ENCODE results near the gene CDK17.

DNA sequence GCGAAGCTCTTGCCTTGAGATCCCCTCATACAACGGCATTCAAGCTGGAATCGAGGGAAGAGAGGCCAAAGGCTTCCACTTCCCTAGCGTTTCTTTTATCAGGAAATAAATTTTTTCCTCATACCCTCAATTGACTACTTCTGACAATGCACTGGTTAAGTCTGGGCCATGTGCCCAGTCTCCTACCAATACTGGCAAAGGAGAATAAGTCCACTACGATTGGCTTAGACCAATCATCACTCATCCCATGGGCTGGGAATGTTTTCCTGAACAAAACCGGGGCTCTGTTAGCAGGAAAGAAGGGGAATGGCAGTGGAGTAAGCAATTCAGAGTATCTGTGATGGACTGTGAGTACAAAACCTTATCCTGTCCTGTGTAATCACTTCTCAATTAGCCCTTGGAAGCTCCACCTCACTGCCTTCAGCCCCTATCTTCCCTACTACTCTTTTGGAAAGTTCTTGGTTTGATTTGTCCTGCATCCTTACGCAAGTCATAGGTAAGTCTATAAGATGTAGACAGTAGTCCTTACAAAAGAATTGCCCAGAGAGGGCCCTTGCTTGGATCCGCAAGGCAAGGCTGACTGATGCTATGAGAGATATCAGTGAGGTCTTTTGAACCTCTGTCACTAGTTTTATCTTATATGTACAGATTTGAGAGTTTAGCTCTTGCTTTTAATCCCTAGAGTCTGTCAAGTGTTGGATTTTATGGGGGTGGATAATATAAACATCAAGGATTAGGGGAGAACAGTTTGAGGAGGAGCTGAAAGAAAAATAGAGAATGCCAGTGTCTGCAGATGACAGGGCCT, 36.3 kb upstream of the CDK17 start:
- TF ChIP-seq POLR2A (IDR thresholded peaks at IDR 0.05), result no peak
- TF ChIP-seq, protein P1, sequence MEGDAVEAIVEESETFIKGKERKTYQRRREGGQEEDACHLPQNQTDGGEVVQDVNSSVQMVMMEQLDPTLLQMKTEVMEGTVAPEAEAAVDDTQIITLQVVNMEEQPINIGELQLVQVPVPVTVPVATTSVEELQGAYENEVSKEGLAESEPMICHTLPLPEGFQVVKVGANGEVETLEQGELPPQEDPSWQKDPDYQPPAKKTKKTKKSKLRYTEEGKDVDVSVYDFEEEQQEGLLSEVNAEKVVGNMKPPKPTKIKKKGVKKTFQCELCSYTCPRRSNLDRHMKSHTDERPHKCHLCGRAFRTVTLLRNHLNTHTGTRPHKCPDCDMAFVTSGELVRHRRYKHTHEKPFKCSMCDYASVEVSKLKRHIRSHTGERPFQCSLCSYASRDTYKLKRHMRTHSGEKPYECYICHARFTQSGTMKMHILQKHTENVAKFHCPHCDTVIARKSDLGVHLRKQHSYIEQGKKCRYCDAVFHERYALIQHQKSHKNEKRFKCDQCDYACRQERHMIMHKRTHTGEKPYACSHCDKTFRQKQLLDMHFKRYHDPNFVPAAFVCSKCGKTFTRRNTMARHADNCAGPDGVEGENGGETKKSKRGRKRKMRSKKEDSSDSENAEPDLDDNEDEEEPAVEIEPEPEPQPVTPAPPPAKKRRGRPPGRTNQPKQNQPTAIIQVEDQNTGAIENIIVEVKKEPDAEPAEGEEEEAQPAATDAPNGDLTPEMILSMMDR (IDR thresholded peaks at IDR 0.05), result no peak

All from thyroid gland (tissue), 4 donors.